Fibroblast of mammary gland (primary cell): ENCODE results near the gene CABLES1.
A peak's percentile ranks its signal among the peaks of the same experiment; 100 is the strongest.

ENCODE experiments used
- DNase-seq: peaks from one replicate; pipeline ENCODE4 v3.0.0-alpha.2; 2010; ENCODE audit warnings: low read depth
- H3K4me3 ChIP-seq: 2 replicates; pipeline ENCODE4 v1.5.1; 2011; ENCODE audit warnings: low read depth, mild to moderate bottlenecking, low read length, moderate library complexity; ENCODE audit not compliant: control insufficient read depth
- CTCF ChIP-seq: conservative IDR thresholded peaks from 2 replicates; pipeline ENCODE4 v1.5.1; 2011; ENCODE audit warnings: low read depth, low read length, inconsistent platforms; ENCODE audit not compliant: control insufficient read depth, insufficient read depth

Gene CABLES1

GRCh38 chr18:23220355-23220754 is 85.1 kb downstream of the CABLES1 start:
- TF ChIP-seq CTCF = no peak
- no peak overlapping the region for H3K4me3 ChIP-seq
- no peak for DNase-seq

GRCh38 chr18:23223641-23224040 is 88.4 kb downstream of the CABLES1 start:
- no peak for DNase-seq
- TF ChIP-seq CTCF = no peak
- H3K4me3 ChIP-seq = no peak overlapping the region

- peak; percentile 98 for DNase-seq
- TF ChIP-seq CTCF = no peak
- H3K4me3 ChIP-seq = no peak overlapping the region
Measured at GRCh38 chr18:23225503-23225902, 90.2 kb downstream of the CABLES1 start.

DNA sequence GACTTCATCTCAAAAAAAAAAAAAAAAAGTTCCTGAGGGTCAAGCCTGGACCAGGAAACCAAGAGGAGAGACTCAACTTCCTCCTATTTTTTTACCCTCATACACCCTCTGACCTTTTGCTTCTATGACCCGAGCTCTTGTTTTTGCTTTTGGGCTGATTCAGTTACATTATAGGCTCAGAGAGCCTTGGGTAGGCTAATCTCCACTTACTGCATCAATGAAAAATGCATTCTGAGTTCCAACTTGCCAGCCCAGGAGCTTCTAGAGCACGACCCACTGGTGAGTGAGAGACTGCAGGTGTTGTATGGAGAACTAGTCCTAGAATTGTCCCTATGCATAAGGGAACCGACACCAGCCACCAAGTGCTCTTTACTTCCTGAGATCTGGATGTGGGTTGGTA is 91.1 kb downstream of the CABLES1 start:
- no peak overlapping the region for H3K4me3 ChIP-seq
- peak; percentile 62 for DNase-seq
- no peak for TF ChIP-seq CTCF

DNA sequence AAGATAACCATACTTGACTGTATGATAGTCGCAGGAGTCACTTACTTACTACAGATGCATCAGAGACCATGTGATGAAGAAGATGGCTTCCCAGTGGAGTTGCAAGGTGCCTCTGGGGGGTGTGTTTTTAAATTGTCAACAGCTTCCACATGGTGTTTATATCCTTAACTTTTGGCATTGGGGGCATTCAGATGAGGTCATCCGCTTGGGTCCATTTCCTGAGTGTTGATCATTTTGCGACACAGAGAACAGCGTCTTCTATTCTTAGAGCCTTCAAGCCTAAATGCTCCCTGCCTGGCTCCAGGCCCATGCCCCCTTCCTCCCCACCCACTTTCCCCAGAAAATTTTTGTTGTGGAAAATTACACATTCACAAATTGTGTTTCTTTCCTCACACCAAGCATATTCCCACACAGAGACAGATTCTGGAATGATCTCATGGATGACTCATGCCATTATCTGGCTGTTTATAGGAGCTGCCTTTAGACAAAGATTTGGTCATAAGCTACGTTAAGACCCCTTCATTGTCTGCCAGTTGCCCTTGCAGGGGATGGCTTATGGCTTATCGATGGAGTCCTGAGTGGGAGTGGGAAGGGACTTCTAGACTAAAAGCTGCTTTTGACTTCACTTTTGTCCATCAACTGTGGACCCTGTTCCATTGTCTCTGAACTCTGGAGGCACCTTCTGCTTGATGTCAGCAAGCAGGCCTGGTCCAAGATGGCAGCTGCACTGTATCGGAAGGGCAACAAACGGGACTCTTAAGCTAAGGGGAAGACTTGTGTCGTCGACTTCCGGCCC is 91.8 kb downstream of the CABLES1 start:
- DNase-seq = peak; percentile 93
- no peak for TF ChIP-seq CTCF
- no peak overlapping the region for H3K4me3 ChIP-seq

GRCh38 chr18:23227726-23228070 is 92.4 kb downstream of the CABLES1 start:
- no peak overlapping the region for H3K4me3 ChIP-seq
- no peak for TF ChIP-seq CTCF
- no peak for DNase-seq
